SK-N-SH (cell line): ENCODE results near the gene PTOV1. TPM values are rescaled to one million over a fixed set of nuclear protein-coding genes. Genes with fewer than 3 reads are reported as not detected.

Experiments
- CTCF ChIA-PET: fragments of 300-600, 350-600 bp; formaldehyde crosslinking; extraction: SDS; loops from one replicate; lab custom pipeline; 2021; lab: Yijun Ruan, JAX
- POLR2A ChIA-PET: fragments of 350-600 bp; sonication (Branson Sonifier 250); formaldehyde crosslinking; extraction: SDS; loops from one replicate; lab custom pipeline; 2020; ENCODE audit warnings: antibody characterized with exemption, inconsistent platforms; lab: Yijun Ruan, JAX
- DNase-seq: peaks from one replicate; pipeline ENCODE4 v3.0.0; 2012
- H2AFZ ChIP-seq: fragments of 200-600 bp; sonication (generic); 2 replicates; pipeline ENCODE4 v1.8.1; 2016; ENCODE audit warnings: antibody characterized with exemption, mild to moderate bottlenecking, low read depth
- H3F3A ChIP-seq: fragments of 200-600 bp; sonication (generic); replicated peaks from 2 replicates; pipeline ENCODE3; 2016; ENCODE audit warnings: antibody characterized with exemption, mild to moderate bottlenecking; ENCODE audit not compliant: insufficient read depth
- H3K27ac ChIP-seq, 2 experiments: fragments of 200-500 bp in 1 of 2; fragments of 200-600 bp in 1 of 2; sonication (Bioruptor generic) in 1 of 2; sonication (generic), shearing (Covaris generic) in 1 of 2; 2 replicates each; pipeline versions ENCODE4 v1.5.1 to v1.6.1; 2014 to 2016; ENCODE audit warnings: low read depth in 2 of 2, inconsistent platforms in 1 of 2, low read length in 1 of 2, mild to moderate bottlenecking in 1 of 2, mixed read lengths in 1 of 2
- H3K27me3 ChIP-seq: fragments of 200-600 bp; sonication (generic), shearing (Covaris generic); 2 replicates; pipeline ENCODE4 v1.6.1; 2016; ENCODE audit warnings: mixed run types; ENCODE audit not compliant: insufficient read depth
- H3K36me3 ChIP-seq, 2 experiments: fragments of 200-500 bp in 1 of 2; fragments of 200-600 bp in 1 of 2; sonication (Bioruptor generic) in 1 of 2; sonication (generic) in 1 of 2; replicated peaks in 1 of 2; 2 replicates each; pipeline versions ENCODE3 to v1.5.1; 2014 to 2016; ENCODE audit warnings: low read length in 1 of 2, mild to moderate bottlenecking in 1 of 2; ENCODE audit not compliant: insufficient read depth in 2 of 2, control insufficient read depth in 1 of 2
- H3K4me1 ChIP-seq, 2 experiments: fragments of 200-500 bp in 1 of 2; fragments of 200-600 bp in 1 of 2; sonication (Bioruptor generic) in 1 of 2; sonication (generic), shearing (Covaris generic) in 1 of 2; 2 replicates each; pipeline versions ENCODE4 v1.5.1 to v1.6.1; 2014 to 2016; ENCODE audit warnings: low read depth in 1 of 2, low read length in 1 of 2, mixed run types in 1 of 2; ENCODE audit not compliant: insufficient read depth in 2 of 2, control insufficient read depth in 1 of 2
- H3K4me2 ChIP-seq: fragments of 200-600 bp; sonication (generic), shearing (Covaris generic); 2 replicates; pipeline ENCODE4 v1.6.1; 2017; ENCODE audit warnings: mixed run types
- H3K4me3 ChIP-seq, 2 experiments: fragments of 200-500 bp in 1 of 2; fragments of 200-600 bp in 1 of 2; sonication (Bioruptor generic) in 1 of 2; sonication (generic), shearing (Covaris generic) in 1 of 2; 2 replicates each; pipeline versions ENCODE4 v1.5.1 to v1.8.1; 2014 to 2016; ENCODE audit warnings: low read depth in 2 of 2, inconsistent platforms in 1 of 2, low read length in 1 of 2, mild to moderate bottlenecking in 1 of 2, mixed read lengths in 1 of 2, moderate library complexity in 1 of 2
- H3K79me2 ChIP-seq: fragments of 200-600 bp; sonication (generic); 2 replicates; pipeline ENCODE4 v1.8.1; 2017; ENCODE audit warnings: mild to moderate bottlenecking; ENCODE audit not compliant: insufficient read depth
- H3K9ac ChIP-seq: fragments of 200-600 bp; sonication (generic); 2 replicates; pipeline ENCODE4 v1.6.1; 2017; ENCODE audit warnings: mixed run types
- H3K9me2 ChIP-seq: fragments of 200-600 bp; sonication (generic); 2 replicates; pipeline ENCODE4 v1.6.1; 2017; ENCODE audit warnings: mixed run types
- H3K9me3 ChIP-seq: fragments of 200-600 bp; sonication (generic); 2 replicates; pipeline ENCODE4 v1.6.1; 2017; ENCODE audit warnings: mixed run types, mild to moderate bottlenecking, moderate library complexity
- H4K20me1 ChIP-seq: fragments of 200-600 bp; sonication (generic); 2 replicates; pipeline ENCODE4 v1.6.1; 2017; ENCODE audit warnings: mild to moderate bottlenecking, mixed run types; ENCODE audit not compliant: insufficient read depth
- CHD2 ChIP-seq: fragments of 150-350 bp; IDR thresholded peaks from 2 replicates; pipeline ENCODE4 v1.6.1; 2018; ENCODE audit warnings: low read length; ENCODE audit not compliant: partially characterized antibody
- EP300 ChIP-seq, 2 experiments: IDR thresholded peaks; 2 replicates each; pipeline versions ENCODE4 v1.4.0 to v1.6.1; 2012; ENCODE audit warnings: borderline replicate concordance in 1 of 2, low read depth in 1 of 2, low read length in 1 of 2
- EZH2phosphoT487 ChIP-seq: fragments of 200-600 bp; sonication (generic); IDR thresholded peaks from 2 replicates; pipeline ENCODE4 v1.6.1; 2017; ENCODE audit warnings: low read depth, mixed run types, mild to moderate bottlenecking, antibody characterized with exemption, moderate library complexity, borderline replicate concordance
- FOSL2 ChIP-seq: IDR thresholded peaks from 2 replicates; pipeline ENCODE4 v1.4.0; 2012; ENCODE audit warnings: low read depth, mild to moderate bottlenecking, moderate library complexity, borderline replicate concordance
- FOXJ3 ChIP-seq: sonication (generic); formaldehyde crosslinking; IDR thresholded peaks from 2 replicates; pipeline ENCODE4 v1.5.1; 2020; ENCODE audit warnings: mild to moderate bottlenecking, missing genetic modification reagents
- GATA2 ChIP-seq: sonication (generic); formaldehyde crosslinking; IDR thresholded peaks from 2 replicates; pipeline ENCODE4 v1.5.0; 2020; ENCODE audit warnings: mild to moderate bottlenecking, missing genetic modification reagents
- IRF3 ChIP-seq: fragments of 150-350 bp; IDR thresholded peaks from 2 replicates; pipeline ENCODE4 v1.6.1; 2016; ENCODE audit warnings: mild to moderate bottlenecking, low read depth, low read length
- JUND ChIP-seq: IDR thresholded peaks from 2 replicates; pipeline ENCODE4 v1.4.0; 2012
- MAX ChIP-seq: IDR thresholded peaks from 2 replicates; pipeline ENCODE4 v1.4.0; 2012; ENCODE audit warnings: low read depth
- MEF2A ChIP-seq: IDR thresholded peaks from 2 replicates; pipeline ENCODE4 v1.4.0; 2012; ENCODE audit warnings: low read depth, borderline replicate concordance
- MXI1 ChIP-seq: IDR thresholded peaks from 2 replicates; pipeline ENCODE4 v1.6.1; 2012; ENCODE audit warnings: mild to moderate bottlenecking, low read depth, low read length, improper control_type of control experiment
- NFIC ChIP-seq: IDR thresholded peaks from 2 replicates; pipeline ENCODE4 v1.4.0; 2012; ENCODE audit warnings: borderline replicate concordance
- NRF1 ChIP-seq: IDR thresholded peaks from 2 replicates; pipeline ENCODE4 v1.6.1; 2012; ENCODE audit warnings: low read depth, mild to moderate bottlenecking, low read length
- PBX3 ChIP-seq: IDR thresholded peaks from 2 replicates; pipeline ENCODE4; 2012
- POLR2AphosphoS5 ChIP-seq: IDR thresholded peaks from 2 replicates; pipeline ENCODE4 v1.6.1; 2012; ENCODE audit warnings: low read depth, low read length
- RAD21 ChIP-seq: IDR thresholded peaks from 2 replicates; pipeline ENCODE4 v1.6.1; 2012; ENCODE audit warnings: mild to moderate bottlenecking, low read length
- SIN3A ChIP-seq: IDR thresholded peaks from 2 replicates; pipeline ENCODE4 v1.6.1; 2012; ENCODE audit warnings: low read depth, mild to moderate bottlenecking, low read length, moderate library complexity, borderline replicate concordance
- SMC3 ChIP-seq: IDR thresholded peaks from 2 replicates; pipeline ENCODE4 v1.6.1; 2012; ENCODE audit warnings: low read depth, low read length, improper control_type of control experiment
- TEAD4 ChIP-seq: IDR thresholded peaks from 2 replicates; pipeline ENCODE4 v1.4.0; 2012; ENCODE audit warnings: mild to moderate bottlenecking, borderline replicate concordance; ENCODE audit not compliant: insufficient read depth
- ZBTB33 ChIP-seq: IDR thresholded peaks from 2 replicates; pipeline ENCODE4 v1.4.0; 2012; ENCODE audit warnings: low read depth, borderline replicate concordance
- WGBS: methylation state at CpG from one replicate; pipeline ENCODE4 v1.1.6; 2017; ENCODE audit warnings: low lambda C conversion rate; 5-methylcytosine and 5-hydroxymethylcytosine counted together
- polyA plus RNA-seq, 3 experiments: library from polyadenylated mRNA; depleted of rRNA; stranded (reverse); fragments of >200 nt; gene quantifications; 2 replicates each; pipeline ENCODE4 v1.2.3, GENCODE V29; 2012

The PTOV1 gene
- polyA plus RNA-seq, 1 of the 3 experiments (the other 2 are of a cell fraction), result 95.0 TPM

GRCh38 chr19:49869009-49869483, 18.1 kb downstream of the PTOV1 start:
- Histone ChIP-seq H3K27ac (peak overlapping the region; percentile 96 to 97), H3K4me1 (peaks cover 33 to 50% of the 10 kb centered on the region in 2 experiments; a peak in 3 of 4 replicates), H3K79me2 (peaks cover 47% of the 10 kb centered on the region), H4K20me1 (peaks cover 8% of the 10 kb centered on the region), H3K4me2 (peak overlapping the region; percentile 76), H3K27me3 (no peaks in the 10 kb centered on the region), H3K4me3 (peak overlapping the region; percentile 42 to 57), H3K36me3 (peaks cover 13 to 30% of the 10 kb centered on the region in 2 experiments), H3K9me3 (no peaks in the 10 kb centered on the region), H3F3A (peaks cover 21% of the 10 kb centered on the region), H3K9me2 (no peaks in the 10 kb centered on the region), H3K9ac (peak overlapping the region; percentile 22; the same call in 1 of the 2 replicates), H2AFZ (0 out of 2 replicates have a peak overlapping the region, but pooled peaks have one; percentile 68)
- 4% methylated on average over 12 of the region's 15 CpGs for whole genome bisulfite sequencing
- TF ChIP-seq SIN3A, result 0 out of 2 replicates have a peak, but pooled peaks have one; percentile 14
- TF ChIP-seq NRF1, result 0 out of 2 replicates have a peak, but pooled peaks have one; percentile 0
- TF ChIP-seq CHD2, result peak; percentile 4
- TF ChIP-seq SMC3, result no peak
- DNase-seq, result peak; percentile 60
- ChIA-PET CTCF (interaction anchor here (0.9 to 1.3 kb wide), 2 partner anchors 59 to 197 kb away, joined by 3 to 4 read pairs; no protein-coding TSS in a partner anchor), POLR2A (interaction anchor here (0.6 to 3.5 kb wide), 8 partner anchors 8 to 380 kb away, joined by 3 to 22 read pairs (median 6); partner anchors contain the start of genes AKT1S1, ATF5, FUZ and NUP62)

- Histone ChIP-seq H3K9ac (peak overlapping the region; percentile 48), H3K9me3 (no peaks in the 10 kb centered on the region), H3K27me3 (no peaks in the 10 kb centered on the region), H3K4me3 (peak overlapping the region; percentile 53 to 63), H3K36me3 (peaks cover 9 to 28% of the 10 kb centered on the region in 2 experiments), H3K79me2 (peaks cover 47% of the 10 kb centered on the region), H3F3A (peaks cover 21% of the 10 kb centered on the region), H3K27ac (peak overlapping the region; percentile 96 to 98), H3K4me1 (peaks cover 33 to 45% of the 10 kb centered on the region in 2 experiments; a peak in 3 of 4 replicates), H3K9me2 (no peaks in the 10 kb centered on the region), H3K4me2 (peak overlapping the region; percentile 85), H2AFZ (no peak overlapping the region), H4K20me1 (peaks cover 5% of the 10 kb centered on the region)
- peak; percentile 90 for DNase-seq
- ChIA-PET CTCF (interaction anchor here (0.9 to 1.3 kb wide), 2 partner anchors 60 to 198 kb away, joined by 3 to 4 read pairs; no protein-coding TSS in a partner anchor), POLR2A (interaction anchor here (0.8 to 3.5 kb wide), 7 partner anchors 8 to 60 kb away, joined by 3 to 22 read pairs (median 6); partner anchors contain the start of genes AKT1S1, ATF5, FUZ and NUP62)
- WGBS, result 1% methylated on average over 28 of the region's 67 CpGs
- TF ChIP-seq TEAD4 (no peak), FOXJ3 (CRISPR knock-in tag) (no peak), NFIC (no peak), ZBTB33 (no peak), POLR2AphosphoS5 (peak; percentile 71), RAD21 (no peak), EZH2phosphoT487 (no peak), EP300 (IDR thresholded peaks at IDR 0.05; ENCODE audit: borderline replicate concordance in 1 of 2, low read depth in 1 of 2, low read length in 1 of 2) (peak; percentile 53 to 98; a peak in 3 of 4 replicates), MEF2A (no peak), IRF3 (peak; percentile 64), JUND (no peak), PBX3 (peak; percentile 66), FOSL2 (no peak), SMC3 (no peak), MXI1 (peak; percentile 46; the same call in 1 of the 2 replicates), CHD2 (no peak), GATA2 (CRISPR knock-in tag) (no peak), MAX (peak; percentile 67; the same call in 1 of the 2 replicates), NRF1 (peak; percentile 71)
Measured at GRCh38 chr19:49869484-49870308, 18.7 kb downstream of the PTOV1 start.
